ENCODE measurements around the gene AFF3. TPM values are rescaled to one million over a fixed set of nuclear protein-coding genes. Genes with fewer than 3 reads are reported as not detected.

Gene AFF3
- total RNA-seq, 1 experiment from 2014 or later = 0.22 TPM

DNA sequence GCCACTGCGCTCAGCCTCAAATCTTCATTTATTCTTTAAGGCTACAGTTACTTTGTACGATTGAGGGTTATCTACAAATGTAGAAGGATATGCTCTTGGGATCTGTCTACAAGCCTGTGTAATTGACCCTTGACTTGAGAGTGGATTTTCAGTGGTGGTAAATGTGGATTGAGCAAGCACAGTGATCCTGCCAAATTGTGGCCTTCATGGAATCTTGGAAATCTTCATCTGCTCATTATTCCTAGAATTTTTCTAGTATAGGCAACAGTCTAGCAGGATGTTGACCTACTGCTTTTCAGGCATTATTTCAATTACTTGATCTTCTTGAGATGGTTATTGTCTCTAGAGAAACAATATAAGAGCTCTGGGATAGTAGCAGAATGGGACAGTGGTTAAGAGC lies 426.4 kb downstream of the AFF3 start:
- Mint-ChIP-seq H3K27ac (no peak overlapping the region), H3K9me3 (peaks cover 2 to 6% of the 10 kb centered on the region in 2 experiments; a peak in 2 of 5 replicates), H3K4me1 (peaks cover 0 to 3% of the 10 kb centered on the region in 2 experiments; a peak in 2 of 4 replicates), H3K4me3 (no peak overlapping the region), H3K27me3 (ENCODE audit: low read depth) (no peaks in the 10 kb centered on the region), H3K36me3 (ENCODE audit: insufficient read depth in 1 of 3, low read depth in 3 of 3) (no peaks in the 10 kb centered on the region)
- Histone ChIP-seq H3K9me3 (ENCODE audit: control insufficient read depth, low read depth, low read length) (no peaks in the 10 kb centered on the region), H3K79me1 (ENCODE audit: insufficient read depth, low read depth, low read length, poor library complexity, severe bottlenecking) (no peaks in the 10 kb centered on the region), H4K8ac (replicated peaks; ENCODE audit: insufficient read length, low read depth, low read length) (no peak overlapping the region), H4K91ac (ENCODE audit: insufficient read length, low read depth, low read length) (no peak overlapping the region), H4K5ac (ENCODE audit: insufficient read length, low read depth, low read length) (no peak overlapping the region), H3K14ac (ENCODE audit: insufficient read depth, low read length) (no peak overlapping the region), H3K23me2 (ENCODE audit: insufficient read length, low read depth, low read length, poor library complexity, severe bottlenecking) (no peaks in the 10 kb centered on the region), H3K79me2 (ENCODE audit: insufficient read depth, low read length) (no peaks in the 10 kb centered on the region), H2BK5ac (ENCODE audit: insufficient read length, low read length) (no peak overlapping the region), H2BK15ac (ENCODE audit: low read depth, low read length) (no peak overlapping the region), H3K27me3 (ENCODE audit: insufficient read depth, low read length) (no peaks in the 10 kb centered on the region), H2AK5ac (ENCODE audit: insufficient read length, low read length) (no peak overlapping the region), H2BK12ac (ENCODE audit: insufficient read length, low read depth, low read length) (no peak overlapping the region), H3K4ac (ENCODE audit: low read depth, low read length) (no peak overlapping the region), H2BK120ac (ENCODE audit: low read depth, low read length, poor library complexity, severe bottlenecking) (no peak overlapping the region), H3K4me1 (ENCODE audit: insufficient read depth, low read length) (no peaks in the 10 kb centered on the region), H2BK20ac (ENCODE audit: low read depth, low read length, poor library complexity, severe bottlenecking) (no peak overlapping the region), H3K9ac (ENCODE audit: extremely low read depth, insufficient read length, low read length) (no peak overlapping the region), H3K4me2 (ENCODE audit: insufficient read depth, insufficient read length, low read length) (no peak overlapping the region), H3T11ph (ENCODE audit: low read length) (no peak overlapping the region), H3K23ac (ENCODE audit: insufficient read length, low read depth, low read length) (no peak overlapping the region), H3K56ac (ENCODE audit: insufficient read length, low read depth, low read length) (no peak overlapping the region), H3K18ac (ENCODE audit: insufficient read length, low read depth, low read length) (no peak overlapping the region), H3K27ac (ENCODE audit: insufficient read length, low read depth, low read length) (no peak overlapping the region), H2AFZ (ENCODE audit: low read length) (no peak overlapping the region), H4K20me1 (ENCODE audit: control insufficient read depth, insufficient read depth, insufficient read length) (no peaks in the 10 kb centered on the region)
- DNase-seq = no peak
- TF ChIP-seq, protein P1, sequence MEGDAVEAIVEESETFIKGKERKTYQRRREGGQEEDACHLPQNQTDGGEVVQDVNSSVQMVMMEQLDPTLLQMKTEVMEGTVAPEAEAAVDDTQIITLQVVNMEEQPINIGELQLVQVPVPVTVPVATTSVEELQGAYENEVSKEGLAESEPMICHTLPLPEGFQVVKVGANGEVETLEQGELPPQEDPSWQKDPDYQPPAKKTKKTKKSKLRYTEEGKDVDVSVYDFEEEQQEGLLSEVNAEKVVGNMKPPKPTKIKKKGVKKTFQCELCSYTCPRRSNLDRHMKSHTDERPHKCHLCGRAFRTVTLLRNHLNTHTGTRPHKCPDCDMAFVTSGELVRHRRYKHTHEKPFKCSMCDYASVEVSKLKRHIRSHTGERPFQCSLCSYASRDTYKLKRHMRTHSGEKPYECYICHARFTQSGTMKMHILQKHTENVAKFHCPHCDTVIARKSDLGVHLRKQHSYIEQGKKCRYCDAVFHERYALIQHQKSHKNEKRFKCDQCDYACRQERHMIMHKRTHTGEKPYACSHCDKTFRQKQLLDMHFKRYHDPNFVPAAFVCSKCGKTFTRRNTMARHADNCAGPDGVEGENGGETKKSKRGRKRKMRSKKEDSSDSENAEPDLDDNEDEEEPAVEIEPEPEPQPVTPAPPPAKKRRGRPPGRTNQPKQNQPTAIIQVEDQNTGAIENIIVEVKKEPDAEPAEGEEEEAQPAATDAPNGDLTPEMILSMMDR (conservative IDR thresholded peaks at IDR 0.05) = no peak
- no CpG with 5 or more reads among the region's 2 CpGs for WGBS (ENCODE audit: extremely low coverage, insufficient read length, low lambda C conversion rate)
